ENCODE data around the gene PCDH10.

DNA sequence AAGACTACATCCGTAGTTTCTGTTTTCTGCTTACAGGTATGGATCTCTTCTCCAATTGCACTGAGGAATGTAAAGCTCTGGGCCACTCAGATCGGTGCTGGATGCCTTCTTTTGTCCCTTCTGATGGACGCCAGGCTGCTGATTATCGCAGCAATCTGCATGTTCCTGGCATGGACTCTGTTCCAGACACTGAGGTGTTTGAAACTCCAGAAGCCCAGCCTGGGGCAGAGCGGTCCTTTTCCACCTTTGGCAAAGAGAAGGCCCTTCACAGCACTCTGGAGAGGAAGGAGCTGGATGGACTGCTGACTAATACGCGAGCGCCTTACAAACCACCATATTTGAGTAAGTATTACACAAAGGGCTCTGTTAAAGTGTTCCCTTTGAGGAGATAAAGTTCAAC, 13.8 kb downstream of the PCDH10 start:
- TF ChIP-seq, protein P1, sequence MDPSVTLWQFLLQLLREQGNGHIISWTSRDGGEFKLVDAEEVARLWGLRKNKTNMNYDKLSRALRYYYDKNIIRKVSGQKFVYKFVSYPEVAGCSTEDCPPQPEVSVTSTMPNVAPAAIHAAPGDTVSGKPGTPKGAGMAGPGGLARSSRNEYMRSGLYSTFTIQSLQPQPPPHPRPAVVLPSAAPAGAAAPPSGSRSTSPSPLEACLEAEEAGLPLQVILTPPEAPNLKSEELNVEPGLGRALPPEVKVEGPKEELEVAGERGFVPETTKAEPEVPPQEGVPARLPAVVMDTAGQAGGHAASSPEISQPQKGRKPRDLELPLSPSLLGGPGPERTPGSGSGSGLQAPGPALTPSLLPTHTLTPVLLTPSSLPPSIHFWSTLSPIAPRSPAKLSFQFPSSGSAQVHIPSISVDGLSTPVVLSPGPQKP (IDR thresholded peaks at IDR 0.05; ENCODE audit: borderline replicate concordance, low read depth, low read length): no peak
- TF ChIP-seq, protein P2, sequence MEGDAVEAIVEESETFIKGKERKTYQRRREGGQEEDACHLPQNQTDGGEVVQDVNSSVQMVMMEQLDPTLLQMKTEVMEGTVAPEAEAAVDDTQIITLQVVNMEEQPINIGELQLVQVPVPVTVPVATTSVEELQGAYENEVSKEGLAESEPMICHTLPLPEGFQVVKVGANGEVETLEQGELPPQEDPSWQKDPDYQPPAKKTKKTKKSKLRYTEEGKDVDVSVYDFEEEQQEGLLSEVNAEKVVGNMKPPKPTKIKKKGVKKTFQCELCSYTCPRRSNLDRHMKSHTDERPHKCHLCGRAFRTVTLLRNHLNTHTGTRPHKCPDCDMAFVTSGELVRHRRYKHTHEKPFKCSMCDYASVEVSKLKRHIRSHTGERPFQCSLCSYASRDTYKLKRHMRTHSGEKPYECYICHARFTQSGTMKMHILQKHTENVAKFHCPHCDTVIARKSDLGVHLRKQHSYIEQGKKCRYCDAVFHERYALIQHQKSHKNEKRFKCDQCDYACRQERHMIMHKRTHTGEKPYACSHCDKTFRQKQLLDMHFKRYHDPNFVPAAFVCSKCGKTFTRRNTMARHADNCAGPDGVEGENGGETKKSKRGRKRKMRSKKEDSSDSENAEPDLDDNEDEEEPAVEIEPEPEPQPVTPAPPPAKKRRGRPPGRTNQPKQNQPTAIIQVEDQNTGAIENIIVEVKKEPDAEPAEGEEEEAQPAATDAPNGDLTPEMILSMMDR (conservative IDR thresholded peaks at IDR 0.05; ENCODE audit: low read depth, low read length): no peak
- TF ChIP-seq RAD21 (IDR thresholded peaks at IDR 0.05; ENCODE audit: low read length) (no peak), SMC3 (IDR thresholded peaks at IDR 0.05; ENCODE audit: low read depth, low read length) (no peak), POLR2A (IDR thresholded peaks at IDR 0.05; ENCODE audit: low read depth, low read length) (no peak), BHLHE40 (IDR thresholded peaks at IDR 0.05; ENCODE audit: low read depth, low read length) (no peak), RFX5 (IDR thresholded peaks at IDR 0.05; ENCODE audit: low read depth, low read length) (no peak), MAFK (IDR thresholded peaks at IDR 0.05; ENCODE audit: low read depth, low read length) (no peak)
